ENCODE results near the gene RPS6KB2. TPM values are rescaled to one million over a fixed set of nuclear protein-coding genes. Genes with fewer than 3 reads are reported as not detected.
"Not testable (repeated sequence)": the region's sequence is repeated elsewhere in the genome, so short reads cannot be mapped to it uniquely, and the experiment has no call there.

The RPS6KB2 gene
- total and polyA plus RNA-seq, 4 donors, result 30.8 to 84.8 (median 37.9) TPM

DNA sequence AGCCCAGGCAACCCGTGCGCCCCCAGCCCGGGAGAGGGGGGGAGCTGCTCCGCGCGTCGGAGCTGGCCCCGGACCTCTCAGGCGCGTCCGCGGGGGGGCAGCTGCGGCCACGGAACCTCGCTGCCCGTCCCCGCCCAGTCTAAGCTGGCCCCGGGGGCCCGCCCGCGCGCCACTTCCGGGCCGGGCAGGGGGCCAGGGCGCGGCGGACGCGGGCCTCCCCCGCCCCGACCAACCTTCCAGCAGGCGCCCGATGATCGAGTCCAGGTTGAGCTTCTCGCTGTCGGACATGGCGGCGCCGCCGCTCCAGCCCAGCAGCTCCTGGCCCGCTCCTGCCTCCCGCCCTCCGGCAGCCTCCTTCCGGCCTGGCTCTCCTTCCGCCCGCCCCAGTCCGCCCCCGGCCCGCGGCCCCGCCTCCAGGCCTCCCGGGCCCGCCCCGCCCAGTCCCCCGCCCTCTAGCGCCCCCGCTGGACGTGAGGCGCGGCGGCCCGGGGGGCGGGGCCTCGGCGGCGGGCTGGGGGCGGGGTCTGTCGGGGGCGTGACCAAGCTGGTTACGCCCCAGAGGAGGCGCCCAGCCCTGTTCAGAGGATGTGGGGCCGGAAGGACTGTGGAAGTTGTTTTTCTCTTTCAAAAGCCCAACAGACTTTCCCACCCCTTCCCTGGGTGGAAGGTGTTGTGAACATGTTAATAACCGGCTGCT lies 26.7 kb upstream of the RPS6KB2 start, which contains the start of gene PPP1CA:
Gene PPP1CA, minus strand, starts transcription at position 364 of the 697 bp plus-strand sequence. Its CDS starts 76 bp downstream, at position 288.
- Histone ChIP-seq H3K4me1 (ENCODE audit: control insufficient read depth in 1 of 2, insufficient read depth in 2 of 2, low read length in 2 of 2) (no peaks in the 10 kb centered on the region), H3K4me3 (ENCODE audit: low read length in 2 of 2) (peak within 1 kb of the TSS; percentile 60 to 66), H3K36me3 (ENCODE audit: control insufficient read depth in 1 of 2, insufficient read depth in 2 of 2, low read length in 1 of 2) (peaks cover 4 to 7% of the 10 kb centered on the region in 2 donors), H3K9me3 (ENCODE audit: control insufficient read depth, low read length) (no peaks in the 10 kb centered on the region), H3K27me3 (ENCODE audit: control insufficient read depth in 1 of 2, insufficient read depth in 2 of 2, low read length in 1 of 2) (no peaks in the 10 kb centered on the region), H3K27ac (ENCODE audit: low read depth in 1 of 2, low read length in 2 of 2) (peak within 1 kb of the TSS in 1 of 2 donors; percentile 75)
- peak; percentile 94 to 97 for DNase-seq
- intact Hi-C loops (cut with DNase I), result loop anchor here (1.0 to 5.0 kb wide), 3 partner anchors 66 to 181 kb away; partner anchors contain the start of genes TMEM134 (in 2 of the 2) and GSTP1 (in 1 of the 2)
- ATAC-seq (ENCODE audit: low FRiP score), result peak; percentile 95
- 0 to 1% methylated on average over 51 to 73 of the region's 73 CpGs for WGBS, 2 donors

DNA sequence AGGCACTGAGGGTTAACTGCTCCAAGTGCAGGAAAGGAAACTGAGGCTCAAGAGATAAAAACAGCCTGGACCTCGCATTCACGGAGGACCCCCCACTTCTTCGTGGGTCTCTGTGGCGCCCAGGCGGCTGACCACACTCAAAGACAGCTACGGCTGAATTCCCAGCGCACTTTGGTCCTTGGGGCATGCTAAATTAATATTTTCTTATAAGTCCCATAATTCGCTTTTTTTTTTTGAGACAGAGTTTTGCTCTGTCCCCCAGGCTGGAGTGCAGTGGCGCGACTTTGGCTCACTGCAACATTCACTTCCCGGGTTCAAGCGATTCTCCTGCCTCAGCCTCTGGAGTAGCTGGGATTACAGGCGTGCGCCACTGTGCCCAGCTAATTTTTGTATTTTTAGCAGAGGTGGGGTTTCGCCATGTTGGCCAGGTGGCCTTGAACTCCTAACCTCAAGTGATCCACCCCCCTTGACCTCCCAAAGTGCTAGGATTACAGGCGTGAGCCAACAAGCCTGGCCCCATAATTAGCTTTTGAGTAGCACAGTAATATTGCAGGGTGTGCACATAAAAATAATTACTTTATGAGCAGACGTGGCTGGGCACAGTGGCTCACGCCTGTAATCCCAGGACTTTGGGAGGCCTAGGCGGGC lies 26.0 kb upstream of the RPS6KB2 start:
- not testable (repeated sequence) for DNase-seq; H3K9me3 ChIP-seq (ENCODE audit: control insufficient read depth, low read length); ATAC-seq (ENCODE audit: low FRiP score); H3K27me3 ChIP-seq (ENCODE audit: control insufficient read depth in 1 of 2, insufficient read depth in 2 of 2, low read length in 1 of 2); H3K4me1 ChIP-seq (ENCODE audit: control insufficient read depth in 1 of 2, insufficient read depth in 2 of 2, low read length in 2 of 2); H3K4me3 ChIP-seq (ENCODE audit: low read length in 2 of 2); H3K36me3 ChIP-seq (ENCODE audit: control insufficient read depth in 1 of 2, insufficient read depth in 2 of 2, low read length in 1 of 2)
- peak overlapping the region in 1 of 2 donors; percentile 66 for H3K27ac ChIP-seq (ENCODE audit: low read depth in 1 of 2, low read length in 2 of 2)
- intact Hi-C loops (cut with DNase I), result loop anchor here (5.0 kb wide), 2 partner anchors 65 to 180 kb away; partner anchors contain the start of genes TMEM134 (in 2 of the 2) and GSTP1 (in 1 of the 2)
- WGBS, 2 donors, result 56 to 60% methylated on average over 19 of the region's 19 CpGs

DNA sequence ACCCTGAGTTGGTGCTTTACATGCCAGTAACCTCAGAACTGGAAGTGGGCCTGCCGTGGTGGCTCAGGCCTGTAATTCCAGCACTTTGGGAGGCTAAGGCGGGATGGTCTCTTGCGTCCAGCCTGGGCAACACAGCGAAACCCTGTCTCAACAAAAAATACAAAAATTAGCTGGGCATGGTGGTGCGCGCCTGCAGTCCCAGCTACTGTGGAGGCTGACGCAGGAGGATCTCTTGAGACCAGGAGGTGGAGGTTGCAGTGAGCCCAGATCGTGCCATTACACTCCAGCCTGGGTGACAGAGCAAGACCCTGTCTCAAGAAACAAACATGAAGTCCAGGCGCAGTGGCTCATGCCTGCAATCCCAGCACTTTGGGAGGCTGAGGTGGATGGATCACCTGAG lies 25.2 kb upstream of the RPS6KB2 start:
- not testable (repeated sequence) for H3K27ac ChIP-seq (ENCODE audit: low read depth in 1 of 2, low read length in 2 of 2); H3K4me3 ChIP-seq (ENCODE audit: low read length in 2 of 2); ATAC-seq (ENCODE audit: low FRiP score); H3K36me3 ChIP-seq (ENCODE audit: control insufficient read depth in 1 of 2, insufficient read depth in 2 of 2, low read length in 1 of 2); DNase-seq; H3K27me3 ChIP-seq (ENCODE audit: control insufficient read depth in 1 of 2, insufficient read depth in 2 of 2, low read length in 1 of 2); H3K4me1 ChIP-seq (ENCODE audit: control insufficient read depth in 1 of 2, insufficient read depth in 2 of 2, low read length in 2 of 2); H3K9me3 ChIP-seq (ENCODE audit: control insufficient read depth, low read length)
- 96 to 98% methylated on average over 9 of the region's 9 CpGs for WGBS, 2 donors
- intact Hi-C loops (cut with DNase I), result loop anchor here (5.0 kb wide), 2 partner anchors 64 to 179 kb away; partner anchors contain the start of genes TMEM134 (in 2 of the 2) and GSTP1 (in 1 of the 2)

DNA sequence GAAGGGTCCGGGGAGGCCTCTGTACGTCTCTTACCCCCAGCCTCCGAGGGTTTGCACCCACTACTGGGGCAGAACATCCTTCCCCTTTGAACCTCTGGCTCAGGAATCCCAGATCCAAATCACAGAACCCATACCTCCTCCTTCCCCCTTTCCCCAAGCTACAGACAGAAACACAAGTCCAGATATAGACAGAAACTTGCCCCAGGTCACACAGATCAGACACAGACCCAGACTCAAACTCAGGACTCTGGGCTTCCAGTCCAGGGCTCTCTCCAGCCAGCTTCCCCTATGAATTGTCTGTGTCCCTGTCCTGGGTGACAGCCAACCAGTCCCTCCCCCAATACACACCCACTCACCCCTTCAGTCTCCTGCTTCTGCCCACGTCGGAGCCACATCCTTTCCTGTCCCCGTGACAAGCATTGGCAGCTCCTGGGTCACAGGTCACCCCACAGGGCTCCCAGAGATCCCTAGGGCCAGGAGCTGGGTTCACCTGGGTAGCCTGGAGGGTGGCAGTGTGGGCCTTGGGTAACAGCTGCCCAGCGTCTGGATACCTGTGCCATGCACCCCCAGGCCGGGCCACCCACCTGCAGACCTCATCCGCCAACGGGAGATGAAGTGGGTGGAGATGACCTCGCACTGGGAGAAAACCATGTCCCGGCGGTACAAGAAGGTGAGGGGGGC lies 23.6 kb upstream of the RPS6KB2 start:
- Histone ChIP-seq H3K4me3 (ENCODE audit: low read length in 2 of 2) (no peak overlapping the region), H3K4me1 (ENCODE audit: control insufficient read depth in 1 of 2, insufficient read depth in 2 of 2, low read length in 2 of 2) (no peaks in the 10 kb centered on the region), H3K27me3 (ENCODE audit: control insufficient read depth in 1 of 2, insufficient read depth in 2 of 2, low read length in 1 of 2) (no peaks in the 10 kb centered on the region), H3K36me3 (ENCODE audit: control insufficient read depth in 1 of 2, insufficient read depth in 2 of 2, low read length in 1 of 2) (no peaks in the 10 kb centered on the region), H3K9me3 (ENCODE audit: control insufficient read depth, low read length) (no peaks in the 10 kb centered on the region), H3K27ac (ENCODE audit: low read depth in 1 of 2, low read length in 2 of 2) (no peak overlapping the region)
- no peak for DNase-seq
- WGBS, 2 donors, result 61 to 65% methylated on average over 13 of the region's 13 CpGs
- intact Hi-C loops (cut with DNase I), result loop anchor here (5.0 kb wide), 2 partner anchors 63 to 178 kb away; partner anchors contain the start of genes TMEM134 (in 2 of the 2) and GSTP1 (in 1 of the 2)
- no peak for ATAC-seq (ENCODE audit: low FRiP score)

DNA sequence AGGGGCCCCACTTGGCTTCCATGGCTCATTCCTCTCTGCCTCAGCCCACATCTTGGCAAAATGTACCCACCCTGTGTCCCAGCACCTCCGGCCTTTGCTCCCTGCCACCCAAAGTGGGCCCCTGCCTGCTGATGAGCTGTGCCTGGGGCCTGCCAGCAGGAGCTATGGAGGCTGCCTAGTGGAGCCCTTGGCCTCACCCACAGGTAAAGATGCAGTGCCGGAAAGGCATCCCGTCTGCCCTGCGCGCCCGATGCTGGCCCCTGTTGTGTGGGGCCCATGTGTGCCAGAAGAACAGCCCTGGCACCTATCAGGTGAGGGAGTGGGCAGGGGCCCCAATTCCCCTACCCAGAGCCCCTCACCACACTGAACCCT lies 23.1 kb upstream of the RPS6KB2 start:
- no peak for DNase-seq
- H3K36me3 ChIP-seq (ENCODE audit: control insufficient read depth in 1 of 2, insufficient read depth in 2 of 2, low read length in 1 of 2), result no peaks in the 10 kb centered on the region
- intact Hi-C loops (cut with DNase I), result no loop called here
- H3K27me3 ChIP-seq (ENCODE audit: control insufficient read depth in 1 of 2, insufficient read depth in 2 of 2, low read length in 1 of 2), result no peaks in the 10 kb centered on the region
- no peak overlapping the region for H3K27ac ChIP-seq (ENCODE audit: low read depth in 1 of 2, low read length in 2 of 2)
- no peaks in the 10 kb centered on the region for H3K4me1 ChIP-seq (ENCODE audit: control insufficient read depth in 1 of 2, insufficient read depth in 2 of 2, low read length in 2 of 2)
- no peaks in the 10 kb centered on the region for H3K9me3 ChIP-seq (ENCODE audit: control insufficient read depth, low read length)
- H3K4me3 ChIP-seq (ENCODE audit: low read length in 2 of 2), result no peak overlapping the region
- no peak for ATAC-seq (ENCODE audit: low FRiP score)
- WGBS, 2 donors, result 80 to 83% methylated on average over 6 of the region's 6 CpGs

DNA sequence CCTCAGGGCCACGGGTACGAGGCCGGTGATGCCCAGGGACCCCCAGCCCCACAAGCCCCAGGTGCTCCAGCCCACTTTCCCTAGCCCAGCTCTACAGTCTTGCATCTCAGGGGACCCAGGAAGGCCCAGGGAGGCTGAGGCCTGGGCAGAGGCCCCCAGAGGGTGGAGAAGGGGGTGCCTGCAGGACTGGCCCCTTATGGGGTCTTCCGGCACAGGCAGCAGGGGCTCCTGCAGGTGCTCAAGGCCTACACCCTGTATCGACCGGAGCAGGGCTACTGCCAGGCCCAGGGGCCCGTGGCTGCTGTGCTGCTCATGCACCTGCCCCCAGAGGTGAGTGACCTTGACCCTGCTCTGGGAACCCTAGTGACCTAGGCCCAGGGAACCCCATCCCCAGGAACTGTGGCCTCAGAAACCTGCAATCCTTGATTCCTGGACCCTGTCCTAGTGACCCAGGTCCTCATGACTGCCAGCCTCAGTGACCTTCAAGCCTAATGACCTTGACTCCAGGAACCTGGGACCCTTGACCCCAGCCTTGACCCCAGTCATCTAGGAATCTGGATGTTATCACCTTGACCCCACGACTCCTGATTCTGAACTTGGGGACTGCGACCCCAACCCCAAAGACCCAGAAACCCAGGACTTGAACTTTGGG lies 22.5 kb upstream of the RPS6KB2 start:
- Histone ChIP-seq H3K27me3 (ENCODE audit: control insufficient read depth in 1 of 2, insufficient read depth in 2 of 2, low read length in 1 of 2) (no peaks in the 10 kb centered on the region), H3K4me3 (ENCODE audit: low read length in 2 of 2) (no peak overlapping the region)

DNA sequence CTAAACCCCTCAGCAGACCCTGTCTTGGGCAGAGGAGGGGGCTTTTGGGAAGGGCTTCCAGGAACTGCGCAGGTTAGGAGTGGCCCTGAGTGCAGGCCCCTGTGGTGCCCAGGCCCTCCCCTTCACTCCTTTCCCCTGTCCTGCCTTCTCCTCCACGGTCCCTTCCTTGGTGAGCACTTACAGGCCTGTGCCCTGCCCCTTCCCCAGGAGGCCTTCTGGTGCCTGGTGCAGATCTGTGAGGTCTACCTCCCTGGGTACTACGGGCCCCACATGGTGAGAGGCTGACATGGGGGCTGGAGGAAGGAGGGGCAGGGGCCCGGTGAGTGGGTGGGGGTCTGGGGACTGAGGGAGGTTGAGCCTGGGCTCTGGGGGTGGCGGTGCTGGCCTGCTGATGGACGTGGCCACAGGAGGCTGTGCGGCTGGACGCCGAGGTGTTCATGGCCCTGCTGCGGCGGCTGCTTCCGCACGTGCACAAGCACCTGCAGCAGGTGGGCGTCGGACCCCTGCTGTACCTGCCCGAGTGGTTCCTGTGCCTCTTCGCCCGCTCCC lies 21.8 kb upstream of the RPS6KB2 start:
- WGBS, 2 donors, result 80% methylated on average over 9 to 18 of the region's 18 CpGs
- Histone ChIP-seq H3K27ac (ENCODE audit: low read depth in 1 of 2, low read length in 2 of 2) (no peak overlapping the region), H3K27me3 (ENCODE audit: control insufficient read depth in 1 of 2, insufficient read depth in 2 of 2, low read length in 1 of 2) (no peaks in the 10 kb centered on the region), H3K4me1 (ENCODE audit: control insufficient read depth in 1 of 2, insufficient read depth in 2 of 2, low read length in 2 of 2) (no peaks in the 10 kb centered on the region), H3K4me3 (ENCODE audit: low read length in 2 of 2) (no peak overlapping the region), H3K9me3 (ENCODE audit: control insufficient read depth, low read length) (no peaks in the 10 kb centered on the region), H3K36me3 (ENCODE audit: control insufficient read depth in 1 of 2, insufficient read depth in 2 of 2, low read length in 1 of 2) (no peaks in the 10 kb centered on the region)
- no peak for ATAC-seq (ENCODE audit: low FRiP score)
- intact Hi-C loops (cut with DNase I), result no loop called here
- DNase-seq, result peak in 1 of 2 donors; percentile 64

More for the DNA sequence above, 22.5 kb upstream of the RPS6KB2 start:
- no peak for ATAC-seq (ENCODE audit: low FRiP score)
- no peak for DNase-seq
- WGBS, 2 donors, result 82 to 87% methylated on average over 9 of the region's 9 CpGs
- Histone ChIP-seq H3K27ac (ENCODE audit: low read depth in 1 of 2, low read length in 2 of 2) (no peak overlapping the region), H3K4me1 (ENCODE audit: control insufficient read depth in 1 of 2, insufficient read depth in 2 of 2, low read length in 2 of 2) (no peaks in the 10 kb centered on the region), H3K36me3 (ENCODE audit: control insufficient read depth in 1 of 2, insufficient read depth in 2 of 2, low read length in 1 of 2) (no peaks in the 10 kb centered on the region), H3K9me3 (ENCODE audit: control insufficient read depth, low read length) (no peaks in the 10 kb centered on the region)
- intact Hi-C loops (cut with DNase I), result no loop called here

All from aorta (tissue), 5 donors.